ENCODE measurements around the gene PRKCH.

PRKCH gene

DNA sequence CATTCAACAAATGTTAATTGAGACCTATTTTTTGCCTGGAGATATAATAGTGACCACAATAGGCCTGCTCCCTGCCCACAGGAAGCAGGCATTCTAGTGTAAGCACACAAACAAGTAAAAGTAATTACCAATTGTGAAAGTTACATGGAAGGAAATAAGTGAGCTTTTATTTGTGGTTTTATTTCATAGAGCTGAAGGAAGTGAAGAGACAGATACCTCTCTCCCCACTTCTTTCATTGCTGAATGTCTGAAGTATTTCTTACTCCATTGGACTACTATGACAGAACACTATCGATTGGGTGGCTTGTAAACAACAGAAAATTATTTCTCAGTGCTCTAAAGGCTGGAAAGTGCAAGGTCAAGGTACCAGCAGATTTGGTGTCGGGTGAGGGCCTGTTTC lies 183.5 kb downstream of the PRKCH start:
- TF ChIP-seq, protein P1, sequence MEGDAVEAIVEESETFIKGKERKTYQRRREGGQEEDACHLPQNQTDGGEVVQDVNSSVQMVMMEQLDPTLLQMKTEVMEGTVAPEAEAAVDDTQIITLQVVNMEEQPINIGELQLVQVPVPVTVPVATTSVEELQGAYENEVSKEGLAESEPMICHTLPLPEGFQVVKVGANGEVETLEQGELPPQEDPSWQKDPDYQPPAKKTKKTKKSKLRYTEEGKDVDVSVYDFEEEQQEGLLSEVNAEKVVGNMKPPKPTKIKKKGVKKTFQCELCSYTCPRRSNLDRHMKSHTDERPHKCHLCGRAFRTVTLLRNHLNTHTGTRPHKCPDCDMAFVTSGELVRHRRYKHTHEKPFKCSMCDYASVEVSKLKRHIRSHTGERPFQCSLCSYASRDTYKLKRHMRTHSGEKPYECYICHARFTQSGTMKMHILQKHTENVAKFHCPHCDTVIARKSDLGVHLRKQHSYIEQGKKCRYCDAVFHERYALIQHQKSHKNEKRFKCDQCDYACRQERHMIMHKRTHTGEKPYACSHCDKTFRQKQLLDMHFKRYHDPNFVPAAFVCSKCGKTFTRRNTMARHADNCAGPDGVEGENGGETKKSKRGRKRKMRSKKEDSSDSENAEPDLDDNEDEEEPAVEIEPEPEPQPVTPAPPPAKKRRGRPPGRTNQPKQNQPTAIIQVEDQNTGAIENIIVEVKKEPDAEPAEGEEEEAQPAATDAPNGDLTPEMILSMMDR (IDR thresholded peaks at IDR 0.05; ENCODE audit: low read depth, low read length, missing control alignments): no peak
- no peak for DNase-seq (ENCODE audit: extremely low read depth, low read depth)
- no peak overlapping the region for H3K4me3 ChIP-seq (replicated peaks; ENCODE audit: low read depth, low read length)

DNA sequence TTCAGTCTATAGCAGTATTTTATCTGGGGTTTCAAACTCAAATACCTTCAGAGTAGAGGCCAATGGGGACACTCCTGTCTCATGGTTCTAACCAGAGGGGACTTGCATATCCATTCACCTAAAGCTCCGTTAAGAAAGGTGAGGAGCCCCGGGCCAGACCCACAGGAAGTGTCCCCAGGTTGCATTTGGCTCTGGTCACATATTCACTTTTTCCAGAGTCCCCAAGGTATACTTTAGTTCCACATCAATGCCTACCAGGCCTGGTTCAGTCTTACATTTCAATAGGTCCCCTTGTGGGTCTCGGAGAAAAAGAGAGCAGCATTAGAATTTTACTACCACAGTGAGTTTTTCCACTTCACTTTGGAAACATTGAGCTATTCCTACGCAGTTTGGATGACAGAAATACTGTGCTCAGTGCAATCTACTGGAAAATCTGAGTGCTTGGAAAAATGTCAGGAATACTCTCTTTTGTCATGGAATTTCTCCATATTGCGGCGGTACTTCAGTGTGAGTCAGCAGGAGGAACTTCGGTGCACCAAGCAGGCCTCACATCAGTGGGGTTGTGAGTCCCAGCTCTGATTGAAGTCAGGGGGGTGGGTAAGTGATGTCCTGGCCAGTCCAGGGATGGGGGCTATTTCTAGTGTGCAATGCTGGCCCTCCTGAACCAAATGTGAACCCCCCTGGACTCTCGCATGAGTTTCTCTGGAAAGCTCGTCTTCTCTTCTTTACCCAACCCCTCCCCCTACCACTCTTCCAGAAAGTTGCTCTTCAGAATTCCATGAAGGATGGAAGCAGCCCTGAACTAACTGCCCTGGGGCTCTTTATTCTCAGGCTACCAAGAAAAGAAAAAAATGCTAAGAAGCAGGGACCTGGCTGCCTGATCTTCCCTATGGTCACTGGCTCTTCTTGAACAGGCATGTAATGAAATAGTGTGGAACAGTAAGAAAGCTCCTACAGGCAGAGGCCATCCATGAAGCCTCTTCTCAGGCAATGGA lies 184.7 kb downstream of the PRKCH start:
- H3K4me3 ChIP-seq (replicated peaks; ENCODE audit: low read depth, low read length): no peak overlapping the region
- TF ChIP-seq, protein P1 (IDR thresholded peaks at IDR 0.05; ENCODE audit: low read depth, low read length, missing control alignments): no peak
- DNase-seq (ENCODE audit: extremely low read depth, low read depth): no peak

DNA sequence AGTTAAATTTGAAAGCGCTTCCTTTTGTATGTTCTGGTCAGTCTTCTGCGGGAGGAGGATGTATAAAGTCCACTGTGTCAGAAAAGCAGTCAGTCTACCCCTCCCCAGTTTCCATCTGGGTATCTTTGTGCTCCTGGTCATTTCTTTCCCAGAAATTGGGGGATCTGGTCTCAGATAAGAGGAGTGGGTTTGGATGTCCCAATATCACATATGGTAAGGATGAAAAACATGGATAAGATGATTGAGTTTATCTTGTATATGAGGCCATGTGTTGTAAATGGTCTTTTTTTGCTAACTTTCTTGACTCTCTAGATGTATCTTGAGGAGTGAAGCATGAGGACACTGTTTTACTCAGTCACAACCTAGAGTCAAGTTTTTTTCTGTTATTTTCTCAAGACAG lies 187.1 kb downstream of the PRKCH start:
- TF ChIP-seq, protein P1 (IDR thresholded peaks at IDR 0.05; ENCODE audit: low read depth, low read length, missing control alignments): no peak
- DNase-seq (ENCODE audit: extremely low read depth, low read depth): no peak
- H3K4me3 ChIP-seq (replicated peaks; ENCODE audit: low read depth, low read length): no peak overlapping the region

DNA sequence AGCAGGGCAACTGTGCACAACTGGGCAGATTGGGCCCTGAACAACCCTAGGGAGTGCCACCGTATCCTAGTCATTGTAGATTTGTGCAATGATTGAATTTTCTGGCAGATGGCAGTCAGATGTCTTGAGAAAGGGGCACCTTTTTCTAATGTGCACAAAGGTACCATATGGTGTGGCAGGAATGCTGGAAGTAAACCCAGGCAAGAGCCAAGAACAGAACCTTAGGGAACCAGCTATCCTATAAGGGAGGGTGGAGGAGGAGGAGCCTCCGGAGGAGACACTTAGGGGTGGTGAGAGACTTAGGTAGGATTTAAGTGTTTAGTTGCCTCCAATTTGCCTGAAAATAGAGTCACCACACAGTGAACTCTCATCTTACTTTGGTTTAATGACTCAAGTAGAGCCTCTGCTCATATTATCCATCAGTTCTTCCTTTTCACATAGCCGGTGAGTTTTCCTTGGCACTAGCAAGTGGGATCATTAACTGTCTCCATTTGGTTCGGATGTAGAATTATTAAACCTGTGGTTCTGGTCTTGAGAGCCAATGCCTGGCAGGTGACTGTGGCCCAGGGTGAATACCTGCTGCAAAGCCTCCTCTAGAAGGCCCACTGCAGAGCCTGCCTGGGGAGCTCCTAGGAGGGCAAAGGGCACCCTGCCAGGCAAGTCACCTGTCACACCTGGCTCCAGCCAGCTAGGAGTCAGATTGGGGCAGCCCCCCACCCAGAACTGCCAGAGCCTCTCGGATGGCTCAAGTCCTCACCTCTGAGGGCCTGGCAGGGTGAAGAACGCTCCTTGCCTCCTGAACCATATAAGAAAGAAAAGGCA lies 189.6 kb downstream of the PRKCH start:
- TF ChIP-seq, protein P1 (IDR thresholded peaks at IDR 0.05; ENCODE audit: low read depth, low read length, missing control alignments): no peak
- no peak overlapping the region for H3K4me3 ChIP-seq (replicated peaks; ENCODE audit: low read depth, low read length)
- no peak for DNase-seq (ENCODE audit: extremely low read depth, low read depth)

DNA sequence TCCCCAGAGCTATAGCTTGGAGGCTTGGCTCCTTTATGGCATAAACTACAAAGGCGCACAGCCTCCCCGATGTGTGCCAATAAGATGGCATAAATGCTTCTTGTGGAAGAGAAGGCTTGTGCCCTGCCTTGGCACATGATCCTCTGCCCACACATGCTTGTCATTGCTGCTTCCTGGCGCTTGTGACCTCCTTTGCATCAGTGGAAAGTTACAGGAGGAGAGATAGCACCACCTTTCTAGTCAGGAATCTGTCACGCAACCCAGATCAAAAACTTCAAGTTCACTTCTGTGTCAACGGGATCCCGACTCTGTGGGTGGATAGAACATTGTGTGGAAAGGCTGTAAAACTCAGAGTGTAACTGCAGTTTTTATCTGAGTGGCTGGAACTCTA lies 190.2 kb downstream of the PRKCH start:
- DNase-seq (ENCODE audit: extremely low read depth, low read depth): no peak
- TF ChIP-seq, protein P1 (IDR thresholded peaks at IDR 0.05; ENCODE audit: low read depth, low read length, missing control alignments): no peak
- no peak overlapping the region for H3K4me3 ChIP-seq (replicated peaks; ENCODE audit: low read depth, low read length)

DNA sequence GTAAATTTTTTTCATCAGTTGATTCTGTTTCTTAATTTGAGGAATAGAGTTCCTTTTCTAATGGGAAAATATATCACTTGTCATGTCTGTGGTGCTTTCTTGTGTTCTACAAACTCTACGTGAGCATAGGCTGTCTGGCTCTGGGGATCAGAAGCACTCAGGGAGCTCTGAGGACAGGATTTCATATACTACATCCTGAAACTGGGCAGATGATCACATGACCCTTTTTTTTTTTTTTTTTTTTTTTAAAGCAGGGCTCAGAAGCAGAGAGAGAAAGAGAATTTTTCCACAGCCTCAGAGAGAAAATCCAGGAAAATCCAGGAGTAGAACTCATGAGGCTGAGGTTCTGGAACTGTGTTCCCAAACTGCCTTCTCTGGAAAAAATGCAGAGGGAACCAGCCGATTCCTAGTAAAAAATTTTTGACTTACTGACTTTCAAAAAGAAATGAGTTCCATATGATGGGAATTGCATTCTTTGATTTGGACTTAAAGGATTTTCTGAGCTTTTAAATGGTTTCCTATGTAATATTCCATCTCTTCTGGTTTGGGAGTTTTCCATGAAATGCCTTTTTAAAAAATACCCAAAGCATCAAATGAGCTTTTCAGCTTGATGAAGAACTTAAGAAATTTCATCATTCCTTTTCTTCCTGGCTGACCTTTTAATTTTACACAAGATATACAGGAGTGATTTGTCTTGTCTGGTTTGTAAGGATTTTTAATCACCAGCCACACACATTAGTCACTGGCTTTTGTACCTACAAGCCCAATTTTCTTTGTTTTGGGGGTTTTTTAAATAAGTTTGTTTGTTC lies 190.9 kb downstream of the PRKCH start:
- DNase-seq (ENCODE audit: extremely low read depth, low read depth): no peak
- TF ChIP-seq, protein P1 (IDR thresholded peaks at IDR 0.05; ENCODE audit: low read depth, low read length, missing control alignments): no peak
- no peak overlapping the region for H3K4me3 ChIP-seq (replicated peaks; ENCODE audit: low read depth, low read length)
